ACHN (cell line): ENCODE measurements around the gene ZNF22.
"Not testable (repeated sequence)": the region's sequence is repeated elsewhere in the genome, so short reads cannot be mapped to it uniquely, and the experiment has no call there.

Source experiments
- DNase-seq: peaks from one replicate; pipeline ENCODE4 v3.0.0-alpha.2; 2015
- in situ Hi-C: cut with HindIII; loops from 2 replicates; pipeline ENCODE4 v1.10.0; 2017; ENCODE audit warnings: low sequenced_read_pairs, low pct_ligation_motif_present, low pct_unique_long_range_greater_than_20kb

The ZNF22 gene

GRCh38 chr10:44997105-44997748 lies 3.5 kb upstream of the ZNF22 start:
- in situ Hi-C loops, result no loop called here
- no peak for DNase-seq

- no peak for DNase-seq
- in situ Hi-C loops, result no loop called here
Observed at GRCh38 chr10:44998146-44998631, 2.5 kb upstream of the ZNF22 start.

GRCh38 chr10:45000138-45000751 lies 478 bp upstream of the ZNF22 start:
- no peak for DNase-seq
- in situ Hi-C loops, result no loop called here

GRCh38 chr10:45001381-45002148 lies 842 bp downstream of the ZNF22 start:
- in situ Hi-C loops, result no loop called here
- DNase-seq, result peak; percentile 56

GRCh38 chr10:45003432-45004000 lies 2.8 kb downstream of the ZNF22 start:
- in situ Hi-C loops, result no loop called here
- no peak for DNase-seq

- DNase-seq, result no peak
- in situ Hi-C loops, result no loop called here
Observed at GRCh38 chr10:45004661-45005060, 3.9 kb downstream of the ZNF22 start.

GRCh38 chr10:45005284-45005683 lies 4.6 kb downstream of the ZNF22 start:
- in situ Hi-C loops, result no loop called here
- no peak for DNase-seq

GRCh38 chr10:45006276-45007030 lies 5.7 kb downstream of the ZNF22 start:
- in situ Hi-C loops, result no loop called here
- no peak for DNase-seq

GRCh38 chr10:45008524-45009161 lies 7.9 kb downstream of the ZNF22 start:
- DNase-seq, result peak; percentile 87
- in situ Hi-C loops, result no loop called here

- DNase-seq, in situ Hi-C loops: not testable (repeated sequence)
Observed at GRCh38 chr10:45014557-45014956, 13.8 kb downstream of the ZNF22 start.

- in situ Hi-C loops, result no loop called here
- no peak for DNase-seq
Observed at GRCh38 chr10:45015590-45015989, 14.9 kb downstream of the ZNF22 start.

- in situ Hi-C loops, result no loop called here
Observed at GRCh38 chr10:45023426-45023825, 22.7 kb downstream of the ZNF22 start.

GRCh38 chr10:45034301-45034700 lies 33.6 kb downstream of the ZNF22 start:
- DNase-seq, result no peak
- in situ Hi-C loops, result no loop called here

More at GRCh38 chr10:45023426-45023825, 22.7 kb downstream of the ZNF22 start:
- no peak for DNase-seq

GRCh38 chr10:45035673-45036072 lies 35.0 kb downstream of the ZNF22 start:
- no peak for DNase-seq
- in situ Hi-C loops, result no loop called here

- in situ Hi-C loops, result no loop called here
- DNase-seq, result no peak
Observed at GRCh38 chr10:45040921-45041542, 40.3 kb downstream of the ZNF22 start.

GRCh38 chr10:45044290-45044689 lies 43.6 kb downstream of the ZNF22 start:
- in situ Hi-C loops, result no loop called here
- no peak for DNase-seq

GRCh38 chr10:45050551-45051235 lies 50.0 kb downstream of the ZNF22 start:
- in situ Hi-C loops, result no loop called here

More at GRCh38 chr10:45050551-45051235, 50.0 kb downstream of the ZNF22 start:
- DNase-seq, result no peak
